ENCODE data around the gene FAM114A2. TPM values are rescaled to one million over a fixed set of nuclear protein-coding genes. Genes with fewer than 3 reads are reported as not detected.

Gene FAM114A2
- 10 to 100 TPM; 35.0 to 47.7 TPM for total RNA-seq
- polyA plus RNA-seq, result 10 to 100 TPM; 11.3 to 22.9 TPM
- long read RNA-seq, donor 1, full-length matches to known transcripts, result 37 of 52 reads
- long read RNA-seq, donor 1, partial matches to known transcripts, result 9 of 52 reads
- long read RNA-seq, donor 1, other reads (novel, unspliced or antisense), result 6 of 52 reads
- long read RNA-seq, donor 2, full-length matches to known transcripts, result 5 of 19 reads
- long read RNA-seq, donor 2, partial matches to known transcripts, result 3 of 19 reads
- long read RNA-seq, donor 2, other reads (novel, unspliced or antisense), result 11 of 19 reads

DNA sequence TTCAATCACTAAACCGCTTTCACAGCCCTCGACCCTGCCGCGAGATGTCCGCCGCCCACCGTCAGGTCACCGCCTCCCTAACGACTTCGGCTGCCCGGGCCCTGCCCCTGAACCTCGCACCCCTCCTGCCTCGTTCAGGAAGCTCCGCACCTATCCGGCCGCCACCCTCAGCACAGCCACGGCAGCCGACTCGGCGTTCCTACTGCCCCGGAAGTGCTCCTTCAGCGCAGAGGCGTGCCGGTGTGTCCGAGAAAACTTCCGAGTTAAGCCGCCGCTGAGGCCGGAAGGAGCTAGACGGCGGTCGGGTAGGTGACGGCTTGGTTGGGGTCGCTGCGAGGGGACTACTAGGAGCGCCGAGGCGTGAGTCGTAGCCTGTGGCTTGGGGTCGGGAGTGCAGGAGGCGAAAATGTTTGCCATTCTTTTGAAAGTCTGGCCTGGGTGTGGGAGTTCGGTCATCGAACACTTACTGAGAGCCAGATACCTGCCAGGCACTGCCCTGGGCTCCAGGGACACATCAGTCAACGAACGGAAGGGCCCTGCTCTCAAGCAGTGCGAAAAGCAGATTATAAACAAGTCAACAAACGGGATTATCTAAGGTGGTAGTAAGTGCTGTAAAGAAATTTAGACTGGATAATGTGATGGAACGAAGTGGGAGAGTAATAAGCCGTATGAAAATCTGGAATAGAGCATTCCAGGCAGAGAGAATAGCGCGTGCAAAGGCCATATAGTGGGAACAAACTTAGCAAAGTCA, at the start of gene FAM114A2, which contains the start of gene MFAP3:
Gene FAM114A2 (minus strand): TSS at position 204 of the 751 bp plus-strand sequence. CDS start 3,957 bp downstream, outside the sequence.
Gene MFAP3 (plus strand): TSS at position 261 of the 751 bp plus-strand sequence. CDS start 10,756 bp downstream, outside the sequence.
- ATAC-seq (ENCODE audit: low FRiP score) (peak; percentile 98), DNase-seq (peak; percentile 92 to 96)
- no peaks in the 10 kb centered on the region for H3K9me3 ChIP-seq (ENCODE audit: control insufficient read depth, low read length)
- peaks cover 2 to 3% of the 10 kb centered on the region in 2 donors for H3K4me1 ChIP-seq (ENCODE audit: control insufficient read depth in 1 of 2, insufficient read depth in 2 of 2, low read length in 2 of 2)
- H3K27me3 ChIP-seq (ENCODE audit: control insufficient read depth in 1 of 2, insufficient read depth in 2 of 2, low read length in 1 of 2), result no peaks in the 10 kb centered on the region
- WGBS, 2 donors, result 1% methylated on average over 51 of the region's 51 CpGs
- peak within 1 kb of the TSS in 1 of 2 donors; percentile 58 for H3K27ac ChIP-seq (ENCODE audit: low read depth in 1 of 2, low read length in 2 of 2)
- no peaks in the 10 kb centered on the region for H3K36me3 ChIP-seq (ENCODE audit: control insufficient read depth in 1 of 2, insufficient read depth in 2 of 2, low read length in 1 of 2)
- peak within 1 kb of the TSS; percentile 66 to 84 for H3K4me3 ChIP-seq (ENCODE audit: low read length in 2 of 2)
- intact Hi-C loops (cut with DNase I), result no loop called here

DNA sequence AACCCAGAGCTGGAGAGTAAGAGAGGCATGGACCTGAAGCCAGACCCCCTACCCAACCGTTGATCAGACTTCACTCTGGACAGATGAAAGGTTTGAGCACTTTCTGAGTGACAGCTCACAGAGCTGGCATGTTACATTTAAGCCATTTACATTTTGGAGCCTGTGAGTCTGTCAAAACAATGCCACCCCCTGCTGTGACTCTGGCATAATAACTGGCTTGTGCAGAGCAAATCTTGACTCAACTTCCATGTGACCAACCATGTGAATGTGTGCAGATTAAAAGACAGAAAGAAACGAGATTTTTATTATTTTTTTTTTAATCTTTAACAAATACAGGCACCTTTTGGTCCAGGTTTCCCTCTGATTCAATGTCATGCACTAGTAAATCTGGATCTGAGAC, 48.5 kb upstream of the FAM114A2 start:
- Histone ChIP-seq H3K36me3 (ENCODE audit: control insufficient read depth in 1 of 2, insufficient read depth in 2 of 2, low read length in 1 of 2) (no peaks in the 10 kb centered on the region), H3K27ac (ENCODE audit: low read depth in 1 of 2, low read length in 2 of 2) (no peak overlapping the region), H3K9me3 (ENCODE audit: control insufficient read depth, low read length) (no peaks in the 10 kb centered on the region), H3K27me3 (ENCODE audit: control insufficient read depth in 1 of 2, insufficient read depth in 2 of 2, low read length in 1 of 2) (no peaks in the 10 kb centered on the region), H3K4me1 (ENCODE audit: control insufficient read depth in 1 of 2, insufficient read depth in 2 of 2, low read length in 2 of 2) (no peaks in the 10 kb centered on the region), H3K4me3 (ENCODE audit: low read length in 2 of 2) (no peak overlapping the region)
- no peak for DNase-seq
- intact Hi-C loops (cut with DNase I), result no loop called here
- 25 to 32% methylated on average over 2 of the region's 2 CpGs for WGBS, 2 donors
- ATAC-seq (ENCODE audit: low FRiP score), result no peak

DNA sequence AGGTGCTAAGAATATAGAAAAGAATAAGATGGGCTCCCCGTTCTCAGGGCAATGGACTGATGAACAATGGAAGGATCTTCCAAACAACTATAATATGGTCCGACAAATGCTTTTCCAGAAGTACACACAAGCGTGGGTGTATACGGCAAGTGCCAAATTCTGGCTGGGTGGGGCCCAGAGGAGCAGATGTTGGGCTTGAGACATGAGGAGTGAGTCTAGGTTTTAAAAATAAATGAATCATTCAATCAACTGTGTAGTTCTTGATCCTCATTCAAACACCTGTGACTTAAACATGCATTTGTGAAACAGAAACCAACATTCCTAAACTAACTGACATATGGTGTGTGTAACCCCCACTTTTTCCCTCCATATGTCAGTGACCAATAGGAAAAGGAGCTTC, 47.9 kb upstream of the FAM114A2 start:
- H3K9me3 ChIP-seq (ENCODE audit: control insufficient read depth, low read length), result no peaks in the 10 kb centered on the region
- WGBS, 2 donors, result 75 to 82% methylated on average over 4 of the region's 4 CpGs
- DNase-seq (peak in 1 of 2 donors; percentile 49), ATAC-seq (ENCODE audit: low FRiP score) (no peak)
- no peak overlapping the region for H3K4me3 ChIP-seq (ENCODE audit: low read length in 2 of 2)
- no peaks in the 10 kb centered on the region for H3K27me3 ChIP-seq (ENCODE audit: control insufficient read depth in 1 of 2, insufficient read depth in 2 of 2, low read length in 1 of 2)
- intact Hi-C loops (cut with DNase I), result no loop called here
- H3K36me3 ChIP-seq (ENCODE audit: control insufficient read depth in 1 of 2, insufficient read depth in 2 of 2, low read length in 1 of 2), result no peaks in the 10 kb centered on the region
- H3K4me1 ChIP-seq (ENCODE audit: control insufficient read depth in 1 of 2, insufficient read depth in 2 of 2, low read length in 2 of 2), result no peaks in the 10 kb centered on the region
- H3K27ac ChIP-seq (ENCODE audit: low read depth in 1 of 2, low read length in 2 of 2), result no peak overlapping the region

DNA sequence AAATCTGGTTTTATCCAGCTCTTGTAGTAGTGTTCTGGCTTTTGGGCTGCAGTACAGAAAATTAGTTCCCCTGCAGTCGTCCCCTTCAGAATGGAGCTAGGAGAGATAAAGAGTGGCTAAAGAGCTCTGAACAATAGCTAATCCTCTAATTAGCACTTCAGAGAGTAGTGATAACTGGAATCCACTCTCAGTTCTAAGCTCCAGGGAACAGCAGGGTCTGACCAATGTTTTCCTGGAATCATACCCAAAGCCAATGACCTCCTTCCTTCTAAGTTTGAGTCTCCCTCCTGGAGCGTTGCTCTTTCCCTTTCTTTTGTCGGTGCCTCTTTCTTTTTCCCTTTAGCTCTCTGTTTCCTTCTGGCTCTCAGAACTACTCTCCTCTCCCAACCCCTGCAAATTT, 47.4 kb upstream of the FAM114A2 start:
- WGBS, 2 donors, result 61 to 70% methylated on average over 3 of the region's 3 CpGs

DNA sequence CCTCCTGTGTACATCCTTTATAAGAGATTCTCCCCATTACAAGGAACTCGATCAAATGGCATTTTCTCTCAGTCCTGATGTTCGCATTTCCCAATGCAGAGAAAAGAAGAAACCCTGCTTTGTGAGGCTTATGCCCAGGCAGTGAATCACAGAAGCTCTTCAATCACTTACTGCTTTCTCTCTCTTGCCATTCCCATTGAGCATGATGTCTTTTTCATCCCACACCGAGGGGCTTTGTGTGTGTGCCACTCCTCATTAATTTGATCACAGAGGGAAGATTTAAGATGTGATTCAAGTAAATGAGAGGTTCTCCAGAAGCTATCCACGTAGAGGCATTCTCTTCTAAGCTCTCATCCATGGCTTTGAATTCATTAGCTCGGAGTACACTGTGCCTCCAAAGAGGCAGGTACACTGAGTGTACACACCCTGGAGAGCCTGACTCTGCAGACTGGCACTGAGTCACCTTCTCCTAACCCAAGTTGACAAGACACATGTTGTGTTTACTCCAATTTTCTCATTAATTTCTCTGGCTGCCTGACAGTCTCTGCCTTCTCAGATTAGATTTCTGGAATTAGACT, 45.4 kb upstream of the FAM114A2 start:
- 93 to 96% methylated on average over 5 of the region's 5 CpGs for WGBS, 2 donors
- H3K27me3 ChIP-seq (ENCODE audit: control insufficient read depth in 1 of 2, insufficient read depth in 2 of 2, low read length in 1 of 2), result no peaks in the 10 kb centered on the region
- H3K4me3 ChIP-seq (ENCODE audit: low read length in 2 of 2), result no peak overlapping the region
- no peaks in the 10 kb centered on the region for H3K36me3 ChIP-seq (ENCODE audit: control insufficient read depth in 1 of 2, insufficient read depth in 2 of 2, low read length in 1 of 2)
- intact Hi-C loops (cut with DNase I), result no loop called here
- no peak overlapping the region for H3K27ac ChIP-seq (ENCODE audit: low read depth in 1 of 2, low read length in 2 of 2)
- DNase-seq (no peak), ATAC-seq (ENCODE audit: low FRiP score) (no peak)
- no peaks in the 10 kb centered on the region for H3K4me1 ChIP-seq (ENCODE audit: control insufficient read depth in 1 of 2, insufficient read depth in 2 of 2, low read length in 2 of 2)
- no peaks in the 10 kb centered on the region for H3K9me3 ChIP-seq (ENCODE audit: control insufficient read depth, low read length)

More for the DNA sequence above, 47.4 kb upstream of the FAM114A2 start:
- ATAC-seq (ENCODE audit: low FRiP score) (no peak), DNase-seq (no peak)
- H3K27me3 ChIP-seq (ENCODE audit: control insufficient read depth in 1 of 2, insufficient read depth in 2 of 2, low read length in 1 of 2), result no peaks in the 10 kb centered on the region
- no peak overlapping the region for H3K27ac ChIP-seq (ENCODE audit: low read depth in 1 of 2, low read length in 2 of 2)
- H3K4me3 ChIP-seq (ENCODE audit: low read length in 2 of 2), result no peak overlapping the region
- no peaks in the 10 kb centered on the region for H3K9me3 ChIP-seq (ENCODE audit: control insufficient read depth, low read length)
- H3K36me3 ChIP-seq (ENCODE audit: control insufficient read depth in 1 of 2, insufficient read depth in 2 of 2, low read length in 1 of 2), result no peaks in the 10 kb centered on the region
- no peaks in the 10 kb centered on the region for H3K4me1 ChIP-seq (ENCODE audit: control insufficient read depth in 1 of 2, insufficient read depth in 2 of 2, low read length in 2 of 2)
- intact Hi-C loops (cut with DNase I), result no loop called here

DNA sequence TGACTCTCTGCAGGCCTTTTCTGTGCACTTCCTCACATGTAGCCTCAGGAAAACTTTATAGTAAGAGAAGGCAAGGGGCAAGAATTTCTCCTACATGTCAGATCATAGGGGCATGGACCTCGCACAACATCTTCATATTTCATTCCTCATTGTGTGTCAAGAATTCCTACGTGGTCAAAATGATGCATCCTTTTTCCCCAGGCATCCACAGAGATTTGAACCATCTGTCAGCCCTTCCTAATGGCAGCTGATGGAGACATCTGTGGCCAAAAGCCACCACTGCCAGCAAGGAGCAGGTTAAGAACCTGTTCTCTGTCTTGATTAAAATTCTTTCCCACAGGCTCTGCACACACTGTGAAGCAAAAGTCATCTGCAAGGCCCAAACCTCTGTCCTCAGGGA, 42.5 kb upstream of the FAM114A2 start:
- 84 to 90% methylated on average over 2 of the region's 2 CpGs for WGBS, 2 donors

DNA sequence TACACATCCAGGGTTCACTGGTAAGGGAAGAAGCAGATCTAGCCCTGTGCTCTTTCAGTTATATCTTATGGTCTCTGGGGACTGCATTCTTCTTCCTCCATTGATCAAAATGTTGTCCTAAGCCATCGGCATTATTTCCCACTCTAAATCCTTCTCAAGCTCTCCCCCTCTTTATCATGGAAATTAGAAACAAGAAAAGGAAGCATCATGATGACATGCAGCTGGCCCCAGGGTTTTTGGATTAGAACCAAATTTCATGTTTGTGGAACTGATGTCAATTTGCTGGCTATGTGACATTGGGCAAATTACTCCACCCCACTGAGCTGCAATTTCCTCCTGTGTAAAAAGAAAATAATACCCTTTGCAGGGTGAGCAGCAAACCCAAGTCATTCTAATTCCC, 39.6 kb upstream of the FAM114A2 start:
- intact Hi-C loops (cut with DNase I), result no loop called here
- ATAC-seq (ENCODE audit: low FRiP score), result no peak
- WGBS, 2 donors, result 50 to 51% methylated on average over 1 of the region's 1 CpG

More for the DNA sequence above, 42.5 kb upstream of the FAM114A2 start:
- no peaks in the 10 kb centered on the region for H3K9me3 ChIP-seq (ENCODE audit: control insufficient read depth, low read length)
- ATAC-seq (ENCODE audit: low FRiP score), result peak; percentile 16
- H3K4me3 ChIP-seq (ENCODE audit: low read length in 2 of 2), result no peak overlapping the region
- no peaks in the 10 kb centered on the region for H3K27me3 ChIP-seq (ENCODE audit: control insufficient read depth in 1 of 2, insufficient read depth in 2 of 2, low read length in 1 of 2)
- H3K27ac ChIP-seq (ENCODE audit: low read depth in 1 of 2, low read length in 2 of 2), result no peak overlapping the region
- no peaks in the 10 kb centered on the region for H3K36me3 ChIP-seq (ENCODE audit: control insufficient read depth in 1 of 2, insufficient read depth in 2 of 2, low read length in 1 of 2)
- intact Hi-C loops (cut with DNase I), result no loop called here
- peaks cover 0 to 3% of the 10 kb centered on the region in 2 donors for H3K4me1 ChIP-seq (ENCODE audit: control insufficient read depth in 1 of 2, insufficient read depth in 2 of 2, low read length in 2 of 2)
- no peak for DNase-seq

DNA sequence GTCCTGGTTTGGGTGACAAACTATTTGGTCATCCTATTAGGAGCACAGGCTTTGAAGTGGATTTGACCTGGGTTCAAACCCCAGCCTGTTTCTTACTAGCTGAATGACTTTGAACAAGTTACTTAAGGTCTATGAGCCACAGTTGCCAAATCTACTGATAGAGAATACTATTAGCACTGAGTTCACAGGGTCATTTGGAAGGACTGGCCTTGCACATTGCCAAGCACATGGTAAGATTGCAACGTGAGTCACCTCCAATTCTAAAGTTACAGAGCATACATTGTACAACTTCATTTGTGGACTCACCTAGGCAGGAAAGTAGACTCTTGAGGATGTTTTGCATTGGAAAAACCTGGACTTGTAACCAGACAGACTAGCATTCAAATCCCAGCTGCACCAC, 39.0 kb upstream of the FAM114A2 start:
- no peak for DNase-seq
- H3K9me3 ChIP-seq (ENCODE audit: control insufficient read depth, low read length), result no peaks in the 10 kb centered on the region
- no peaks in the 10 kb centered on the region for H3K27me3 ChIP-seq (ENCODE audit: control insufficient read depth in 1 of 2, insufficient read depth in 2 of 2, low read length in 1 of 2)
- no peak for ATAC-seq (ENCODE audit: low FRiP score)
- no peak overlapping the region for H3K4me3 ChIP-seq (ENCODE audit: low read length in 2 of 2)
- no peaks in the 10 kb centered on the region for H3K36me3 ChIP-seq (ENCODE audit: control insufficient read depth in 1 of 2, insufficient read depth in 2 of 2, low read length in 1 of 2)
- WGBS, 2 donors, result 6 to 14% methylated on average over 1 of the region's 1 CpG
- H3K27ac ChIP-seq (ENCODE audit: low read depth in 1 of 2, low read length in 2 of 2), result no peak overlapping the region
- H3K4me1 ChIP-seq (ENCODE audit: control insufficient read depth in 1 of 2, insufficient read depth in 2 of 2, low read length in 2 of 2), result peaks cover 0 to 3% of the 10 kb centered on the region in 2 donors
- intact Hi-C loops (cut with DNase I), result no loop called here

More for the DNA sequence above, 39.6 kb upstream of the FAM114A2 start:
- Histone ChIP-seq H3K27me3 (ENCODE audit: control insufficient read depth in 1 of 2, insufficient read depth in 2 of 2, low read length in 1 of 2) (no peaks in the 10 kb centered on the region), H3K27ac (ENCODE audit: low read depth in 1 of 2, low read length in 2 of 2) (no peak overlapping the region), H3K9me3 (ENCODE audit: control insufficient read depth, low read length) (no peaks in the 10 kb centered on the region), H3K4me1 (ENCODE audit: control insufficient read depth in 1 of 2, insufficient read depth in 2 of 2, low read length in 2 of 2) (peaks cover 0 to 3% of the 10 kb centered on the region in 2 donors), H3K4me3 (ENCODE audit: low read length in 2 of 2) (no peak overlapping the region), H3K36me3 (ENCODE audit: control insufficient read depth in 1 of 2, insufficient read depth in 2 of 2, low read length in 1 of 2) (no peaks in the 10 kb centered on the region)
- no peak for DNase-seq
